ENCODE data around the gene OXA1L. TPM values are rescaled to one million over a fixed set of nuclear protein-coding genes. Genes with fewer than 3 reads are reported as not detected.

The OXA1L gene
- total and polyA plus RNA-seq, 2 experiments from 2014 or later = 59.4 to 88.1 TPM

- H4K20me1 ChIP-seq (ENCODE audit: insufficient read depth, poor library complexity, severe bottlenecking) = no peaks in the 10 kb centered on the region
- no peak for TF ChIP-seq CTCF (IDR thresholded peaks at IDR 0.05; ENCODE audit: poor library complexity)
- TF ChIP-seq EZH2 (IDR thresholded peaks at IDR 0.05; ENCODE audit: borderline replicate concordance) = no peak
- no peak for TF ChIP-seq EZH2phosphoT487 (IDR thresholded peaks at IDR 0.05; ENCODE audit: low read depth, severe bottlenecking, unreplicated experiment)
- H3K9me2 ChIP-seq (replicated peaks; ENCODE audit: insufficient read depth) = no peaks in the 10 kb centered on the region
- H3K79me2 ChIP-seq = no peaks in the 10 kb centered on the region
- no peak overlapping the region for H2AFZ ChIP-seq
- no peaks in the 10 kb centered on the region for H3K9me3 ChIP-seq (ENCODE audit: low read depth)
- H3K4me3 ChIP-seq = no peak overlapping the region
- peak overlapping the region; percentile 59 for H3K27ac ChIP-seq
- H3K4me1 ChIP-seq (ENCODE audit: insufficient read depth) = no peaks in the 10 kb centered on the region
- no peaks in the 10 kb centered on the region for H3K36me3 ChIP-seq (replicated peaks; ENCODE audit: insufficient read depth, low read depth)
- no peak overlapping the region for H3K4me2 ChIP-seq
- 29% methylated on average over 1 of the region's 1 CpG for WGBS (ENCODE audit: low lambda C conversion rate, missing lambda C conversion rate)
- no peaks in the 10 kb centered on the region for H3K27me3 ChIP-seq
- DNase-seq (ENCODE audit: low spot score) = no peak
Measured at GRCh38 chr14:22739423-22739822, 27.1 kb upstream of the OXA1L start.

- Histone ChIP-seq H3K9me2 (replicated peaks; ENCODE audit: insufficient read depth) (no peaks in the 10 kb centered on the region), H3K27me3 (no peaks in the 10 kb centered on the region), H3K4me1 (ENCODE audit: insufficient read depth) (no peaks in the 10 kb centered on the region), H3K4me3 (no peak overlapping the region), H3K36me3 (replicated peaks; ENCODE audit: insufficient read depth, low read depth) (no peaks in the 10 kb centered on the region), H3K79me2 (no peaks in the 10 kb centered on the region), H3K4me2 (no peak overlapping the region), H2AFZ (no peak overlapping the region), H3K9me3 (ENCODE audit: low read depth) (no peaks in the 10 kb centered on the region), H3K27ac (peak overlapping the region; percentile 59), H4K20me1 (ENCODE audit: insufficient read depth, poor library complexity, severe bottlenecking) (no peaks in the 10 kb centered on the region)
- TF ChIP-seq EZH2phosphoT487 (IDR thresholded peaks at IDR 0.05; ENCODE audit: low read depth, severe bottlenecking, unreplicated experiment) (no peak), CTCF (IDR thresholded peaks at IDR 0.05; ENCODE audit: poor library complexity) (no peak), EZH2 (IDR thresholded peaks at IDR 0.05; ENCODE audit: borderline replicate concordance) (no peak)
- no peak for DNase-seq (ENCODE audit: low spot score)
- 83% methylated on average over 3 of the region's 3 CpGs for WGBS (ENCODE audit: low lambda C conversion rate, missing lambda C conversion rate)
Measured at GRCh38 chr14:22740020-22740419, 26.5 kb upstream of the OXA1L start.

- WGBS (ENCODE audit: low lambda C conversion rate, missing lambda C conversion rate) = 84% methylated on average over 4 of the region's 4 CpGs
- Histone ChIP-seq H3K27me3 (no peaks in the 10 kb centered on the region), H4K20me1 (ENCODE audit: insufficient read depth, poor library complexity, severe bottlenecking) (no peaks in the 10 kb centered on the region), H3K79me2 (no peaks in the 10 kb centered on the region), H2AFZ (no peak overlapping the region), H3K4me2 (no peak overlapping the region), H3K9me2 (replicated peaks; ENCODE audit: insufficient read depth) (no peaks in the 10 kb centered on the region), H3K27ac (no peak overlapping the region), H3K4me3 (no peak overlapping the region), H3K36me3 (replicated peaks; ENCODE audit: insufficient read depth, low read depth) (no peaks in the 10 kb centered on the region), H3K9me3 (ENCODE audit: low read depth) (no peaks in the 10 kb centered on the region), H3K4me1 (ENCODE audit: insufficient read depth) (no peaks in the 10 kb centered on the region)
- no peak for DNase-seq (ENCODE audit: low spot score)
- no peak for TF ChIP-seq EZH2 (IDR thresholded peaks at IDR 0.05; ENCODE audit: borderline replicate concordance)
- TF ChIP-seq EZH2phosphoT487 (IDR thresholded peaks at IDR 0.05; ENCODE audit: low read depth, severe bottlenecking, unreplicated experiment) = no peak
- TF ChIP-seq CTCF (IDR thresholded peaks at IDR 0.05; ENCODE audit: poor library complexity) = no peak
Measured at GRCh38 chr14:22747769-22748168, 18.7 kb upstream of the OXA1L start.

- Histone ChIP-seq H3K4me1 (ENCODE audit: insufficient read depth) (no peaks in the 10 kb centered on the region), H3K27ac (no peak overlapping the region), H3K4me2 (no peak overlapping the region), H4K20me1 (ENCODE audit: insufficient read depth, poor library complexity, severe bottlenecking) (no peaks in the 10 kb centered on the region), H3K9me2 (replicated peaks; ENCODE audit: insufficient read depth) (no peaks in the 10 kb centered on the region), H3K9me3 (ENCODE audit: low read depth) (no peaks in the 10 kb centered on the region), H2AFZ (no peak overlapping the region), H3K36me3 (replicated peaks; ENCODE audit: insufficient read depth, low read depth) (no peaks in the 10 kb centered on the region), H3K27me3 (no peaks in the 10 kb centered on the region), H3K79me2 (no peaks in the 10 kb centered on the region), H3K4me3 (no peak overlapping the region)
- TF ChIP-seq CTCF (IDR thresholded peaks at IDR 0.05; ENCODE audit: poor library complexity) = no peak
- TF ChIP-seq EZH2phosphoT487 (IDR thresholded peaks at IDR 0.05; ENCODE audit: low read depth, severe bottlenecking, unreplicated experiment) = no peak
- no peak for TF ChIP-seq EZH2 (IDR thresholded peaks at IDR 0.05; ENCODE audit: borderline replicate concordance)
- no peak for DNase-seq (ENCODE audit: low spot score)
- WGBS (ENCODE audit: low lambda C conversion rate, missing lambda C conversion rate) = 81% methylated on average over 4 of the region's 4 CpGs
Measured at GRCh38 chr14:22748206-22748605, 18.3 kb upstream of the OXA1L start.

All from hepatocyte (in vitro differentiated cells).